Measurements from ENCODE around the gene QPCT. TPM values are rescaled to one million over a fixed set of nuclear protein-coding genes. Genes with fewer than 3 reads are reported as not detected.
"Not testable (repeated sequence)": the region's sequence is repeated elsewhere in the genome, so short reads cannot be mapped to it uniquely, and the experiment has no call there.

QPCT gene
- polyA plus RNA-seq (2013, experiment 1 of 2): 26.1 TPM
- polyA plus RNA-seq (2013, experiment 2 of 2): 24.8 TPM

DNA sequence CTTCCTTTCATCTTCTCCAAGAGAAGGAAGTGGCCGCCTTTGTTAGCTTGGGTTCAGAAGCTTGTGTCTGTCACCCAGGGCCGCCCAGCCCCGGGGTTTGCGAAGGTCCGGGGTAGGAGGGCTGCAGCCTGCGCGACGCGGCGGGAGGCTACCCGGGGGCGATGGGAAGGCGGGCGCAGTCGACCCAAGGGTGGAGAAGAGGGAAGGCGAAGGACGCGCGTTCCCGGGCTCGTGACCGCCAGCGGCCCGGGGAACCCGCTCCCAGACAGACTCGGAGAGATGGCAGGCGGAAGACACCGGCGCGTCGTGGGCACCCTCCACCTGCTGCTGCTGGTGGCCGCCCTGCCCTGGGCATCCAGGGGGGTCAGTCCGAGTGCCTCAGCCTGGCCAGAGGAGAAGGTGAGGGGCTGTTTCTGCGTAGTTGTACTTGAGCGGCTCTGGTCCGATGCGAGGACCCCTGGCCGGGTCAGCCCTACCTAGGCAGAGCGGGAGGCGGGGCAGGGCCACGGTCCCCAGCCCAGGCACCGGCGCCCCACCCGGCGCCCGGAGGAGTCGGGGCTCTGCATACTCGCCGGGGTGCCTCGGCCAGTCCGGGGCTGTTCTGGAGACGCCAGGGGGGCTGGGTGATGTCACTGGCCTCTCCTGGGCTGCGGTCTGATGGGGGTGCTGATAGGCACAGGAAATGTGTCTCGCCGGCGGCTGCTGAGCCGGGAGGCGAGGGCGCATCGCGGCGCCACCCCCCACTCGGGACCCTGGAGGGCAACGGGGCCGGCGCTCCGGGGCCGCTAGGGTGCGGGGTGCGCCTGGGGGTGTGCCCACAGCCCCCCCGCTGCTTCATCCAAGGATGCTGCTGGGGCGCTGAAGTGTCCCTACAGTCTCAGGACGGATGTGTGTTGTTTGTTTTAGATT is at the start of gene QPCT:
Gene QPCT, plus strand, starts transcription at position 178 of the 909 bp plus-strand sequence. Its CDS starts 102 bp downstream, at position 280.
- H3K4me3 ChIP-seq (ENCODE audit: low read length): peak within 1 kb of the TSS; percentile 3
- peak within 1 kb of the TSS; percentile 17 for H2BK5ac ChIP-seq (ENCODE audit: low read length)
- H3K56ac ChIP-seq (ENCODE audit: low read length): peak within 1 kb of the TSS; percentile 88
- H3K18ac ChIP-seq (ENCODE audit: low read length): peak within 1 kb of the TSS; percentile 51
- H2BK120ac ChIP-seq (ENCODE audit: low read depth, low read length): peak within 1 kb of the TSS; percentile 70
- H3K4me1 ChIP-seq (ENCODE audit: control insufficient read depth, low read depth, low read length): peaks cover 16% of the 10 kb centered on the region
- peak within 1 kb of the TSS; percentile 68 for H3K23ac ChIP-seq (ENCODE audit: low read length)
- H3K27me3 ChIP-seq (ENCODE audit: insufficient read depth, low read length, poor library complexity): no peaks in the 10 kb centered on the region
- peak within 1 kb of the TSS; percentile 98 for H3K4ac ChIP-seq (ENCODE audit: low read depth, low read length)
- H3K9ac ChIP-seq (ENCODE audit: low read length): peak within 1 kb of the TSS; percentile 63
- H3K79me1 ChIP-seq (ENCODE audit: low read length): no peaks in the 10 kb centered on the region
- peak; percentile 62 for DNase-seq
- peak within 1 kb of the TSS; percentile 0 for H2AK5ac ChIP-seq (ENCODE audit: low read length)
- H2BK15ac ChIP-seq (replicated peaks; ENCODE audit: low read depth): peak within 1 kb of the TSS; percentile 86
- H3K79me2 ChIP-seq (ENCODE audit: control insufficient read depth, insufficient read depth, low read length): no peaks in the 10 kb centered on the region
- peak within 1 kb of the TSS; percentile 18 for H4K5ac ChIP-seq (ENCODE audit: low read length)
- peak within 1 kb of the TSS; percentile 56 for H3K4me2 ChIP-seq (ENCODE audit: low read length)
- peak within 1 kb of the TSS; percentile 74 for H3K27ac ChIP-seq (ENCODE audit: low read depth, low read length)
- H3K36me3 ChIP-seq (ENCODE audit: control insufficient read depth, insufficient read depth, low read length): no peaks in the 10 kb centered on the region
- no CpG with 5 or more reads among the region's 73 CpGs for WGBS (ENCODE audit: extremely low coverage, insufficient coverage, low lambda C conversion rate)
- peak within 1 kb of the TSS; percentile 0 for H4K8ac ChIP-seq (ENCODE audit: low read depth, low read length)

DNA sequence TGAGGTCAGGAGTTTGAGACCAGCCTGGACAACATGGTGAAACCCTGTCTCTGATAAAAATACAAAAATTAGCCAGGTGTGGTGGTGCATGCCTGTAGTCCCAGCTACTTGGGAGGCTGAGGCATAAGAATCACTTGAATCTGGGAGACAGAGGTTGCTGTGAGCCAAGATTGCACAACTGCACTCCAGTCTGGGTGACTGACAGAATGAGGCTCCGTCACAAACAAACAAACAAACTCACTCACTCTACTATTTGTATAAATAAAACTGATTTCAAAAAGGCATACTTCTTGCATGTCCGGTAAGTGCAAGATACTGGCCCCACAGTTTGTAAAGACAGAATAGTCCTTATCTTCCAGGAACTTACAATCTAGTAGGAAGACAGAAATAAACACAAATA is 49.6 kb upstream of the QPCT start:
- H2AK5ac ChIP-seq (ENCODE audit: low read length); H3K9ac ChIP-seq (ENCODE audit: low read length); H2BK15ac ChIP-seq (replicated peaks; ENCODE audit: low read depth); H3K56ac ChIP-seq (ENCODE audit: low read length); H3K4ac ChIP-seq (ENCODE audit: low read depth, low read length); H3K4me1 ChIP-seq (ENCODE audit: control insufficient read depth, low read depth, low read length); H3K18ac ChIP-seq (ENCODE audit: low read length); H4K5ac ChIP-seq (ENCODE audit: low read length); H3K23ac ChIP-seq (ENCODE audit: low read length); H3K79me1 ChIP-seq (ENCODE audit: low read length); H3K27me3 ChIP-seq (ENCODE audit: insufficient read depth, low read length, poor library complexity); H3K36me3 ChIP-seq (ENCODE audit: control insufficient read depth, insufficient read depth, low read length); H3K4me2 ChIP-seq (ENCODE audit: low read length); H3K27ac ChIP-seq (ENCODE audit: low read depth, low read length); H2BK120ac ChIP-seq (ENCODE audit: low read depth, low read length); H2BK5ac ChIP-seq (ENCODE audit: low read length); H4K8ac ChIP-seq (ENCODE audit: low read depth, low read length); DNase-seq; H3K4me3 ChIP-seq (ENCODE audit: low read length): not testable (repeated sequence)
- peaks cover 39% of the 10 kb centered on the region for H3K79me2 ChIP-seq (ENCODE audit: control insufficient read depth, insufficient read depth, low read length)
- WGBS (ENCODE audit: extremely low coverage, insufficient coverage, low lambda C conversion rate): no CpG with 5 or more reads among the region's 2 CpGs

DNA sequence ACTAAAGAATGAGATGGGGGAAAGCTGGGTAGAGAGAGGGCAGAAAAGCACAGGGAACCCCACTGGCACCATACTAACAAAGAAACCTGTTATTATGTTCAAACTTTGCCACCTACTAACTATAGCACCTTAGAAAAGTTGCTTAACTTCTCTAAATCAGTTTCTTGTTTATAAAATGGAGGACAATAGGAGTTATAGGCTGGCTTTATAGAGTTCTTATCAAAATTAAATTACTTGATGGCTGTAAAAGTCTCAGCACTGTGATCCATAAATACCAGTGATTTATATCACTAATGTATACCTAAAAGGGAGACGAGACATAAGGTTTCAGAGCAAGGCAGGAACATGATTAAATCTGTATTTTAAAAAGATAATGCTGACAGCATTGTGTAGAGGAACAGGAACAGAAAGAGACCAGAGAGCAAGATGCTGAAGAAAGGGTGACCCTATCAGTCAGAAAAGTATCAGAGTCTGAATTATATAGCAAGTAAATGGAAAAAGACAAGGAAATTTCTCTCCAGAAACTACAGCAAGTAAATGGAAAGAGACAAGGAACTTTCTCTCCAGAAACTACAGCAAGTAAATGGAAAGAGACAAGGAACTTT is 48.9 kb upstream of the QPCT start:
- H4K5ac ChIP-seq (ENCODE audit: low read length): no peak overlapping the region
- no peak overlapping the region for H3K4ac ChIP-seq (ENCODE audit: low read depth, low read length)
- peaks cover 8% of the 10 kb centered on the region for H3K79me1 ChIP-seq (ENCODE audit: low read length)
- H2BK120ac ChIP-seq (ENCODE audit: low read depth, low read length): no peak overlapping the region
- no peak overlapping the region for H3K56ac ChIP-seq (ENCODE audit: low read length)
- H2BK15ac ChIP-seq (replicated peaks; ENCODE audit: low read depth): no peak overlapping the region
- no peak overlapping the region for H2BK5ac ChIP-seq (ENCODE audit: low read length)
- no peak overlapping the region for H3K4me3 ChIP-seq (ENCODE audit: low read length)
- no peak overlapping the region for H3K27ac ChIP-seq (ENCODE audit: low read depth, low read length)
- DNase-seq: no peak
- H3K4me2 ChIP-seq (ENCODE audit: low read length): no peak overlapping the region
- no peaks in the 10 kb centered on the region for H3K4me1 ChIP-seq (ENCODE audit: control insufficient read depth, low read depth, low read length)
- no CpG with 5 or more reads among the region's 1 CpG for WGBS (ENCODE audit: extremely low coverage, insufficient coverage, low lambda C conversion rate)
- H3K18ac ChIP-seq (ENCODE audit: low read length): no peak overlapping the region
- H3K9ac ChIP-seq (ENCODE audit: low read length): no peak overlapping the region
- no peak overlapping the region for H2AK5ac ChIP-seq (ENCODE audit: low read length)
- no peaks in the 10 kb centered on the region for H3K27me3 ChIP-seq (ENCODE audit: insufficient read depth, low read length, poor library complexity)
- H3K79me2 ChIP-seq (ENCODE audit: control insufficient read depth, insufficient read depth, low read length): peaks cover 43% of the 10 kb centered on the region
- H4K8ac ChIP-seq (ENCODE audit: low read depth, low read length): no peak overlapping the region
- no peak overlapping the region for H3K23ac ChIP-seq (ENCODE audit: low read length)
- H3K36me3 ChIP-seq (ENCODE audit: control insufficient read depth, insufficient read depth, low read length): no peaks in the 10 kb centered on the region

DNA sequence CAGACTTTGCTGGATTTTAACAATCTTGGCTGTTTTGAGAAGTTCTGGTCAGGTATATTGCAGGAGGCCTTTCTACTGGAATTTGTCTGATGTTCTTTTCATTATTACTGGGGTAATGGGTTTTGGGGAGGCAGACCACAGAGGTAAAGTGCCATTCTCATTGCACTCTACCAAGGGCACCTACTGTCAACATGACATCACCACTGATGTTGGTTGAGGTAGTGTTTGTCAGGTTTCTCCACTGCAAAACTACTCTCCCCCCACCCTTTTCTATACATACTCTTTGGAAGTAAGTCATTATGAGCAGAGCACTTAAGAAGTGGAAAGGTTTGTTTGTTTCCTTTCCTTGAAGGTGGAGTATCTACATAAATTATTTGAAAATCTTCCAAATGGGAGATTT is 46.8 kb upstream of the QPCT start:
- H3K9ac ChIP-seq (ENCODE audit: low read length): no peak overlapping the region
- H4K8ac ChIP-seq (ENCODE audit: low read depth, low read length): no peak overlapping the region
- no peak overlapping the region for H3K4ac ChIP-seq (ENCODE audit: low read depth, low read length)
- peaks cover 8% of the 10 kb centered on the region for H3K79me1 ChIP-seq (ENCODE audit: low read length)
- no peaks in the 10 kb centered on the region for H3K27me3 ChIP-seq (ENCODE audit: insufficient read depth, low read length, poor library complexity)
- H4K5ac ChIP-seq (ENCODE audit: low read length): no peak overlapping the region
- H3K56ac ChIP-seq (ENCODE audit: low read length): no peak overlapping the region
- no peak overlapping the region for H2BK5ac ChIP-seq (ENCODE audit: low read length)
- peaks cover 6% of the 10 kb centered on the region for H3K4me1 ChIP-seq (ENCODE audit: control insufficient read depth, low read depth, low read length)
- H2BK15ac ChIP-seq (replicated peaks; ENCODE audit: low read depth): no peak overlapping the region
- H3K79me2 ChIP-seq (ENCODE audit: control insufficient read depth, insufficient read depth, low read length): peaks cover 54% of the 10 kb centered on the region
- DNase-seq: no peak
- H3K18ac ChIP-seq (ENCODE audit: low read length): no peak overlapping the region
- no peak overlapping the region for H3K27ac ChIP-seq (ENCODE audit: low read depth, low read length)
- no peak overlapping the region for H3K4me3 ChIP-seq (ENCODE audit: low read length)
- no peak overlapping the region for H2AK5ac ChIP-seq (ENCODE audit: low read length)
- H3K4me2 ChIP-seq (ENCODE audit: low read length): no peak overlapping the region
- no peaks in the 10 kb centered on the region for H3K36me3 ChIP-seq (ENCODE audit: control insufficient read depth, insufficient read depth, low read length)
- no peak overlapping the region for H2BK120ac ChIP-seq (ENCODE audit: low read depth, low read length)
- no peak overlapping the region for H3K23ac ChIP-seq (ENCODE audit: low read length)

DNA sequence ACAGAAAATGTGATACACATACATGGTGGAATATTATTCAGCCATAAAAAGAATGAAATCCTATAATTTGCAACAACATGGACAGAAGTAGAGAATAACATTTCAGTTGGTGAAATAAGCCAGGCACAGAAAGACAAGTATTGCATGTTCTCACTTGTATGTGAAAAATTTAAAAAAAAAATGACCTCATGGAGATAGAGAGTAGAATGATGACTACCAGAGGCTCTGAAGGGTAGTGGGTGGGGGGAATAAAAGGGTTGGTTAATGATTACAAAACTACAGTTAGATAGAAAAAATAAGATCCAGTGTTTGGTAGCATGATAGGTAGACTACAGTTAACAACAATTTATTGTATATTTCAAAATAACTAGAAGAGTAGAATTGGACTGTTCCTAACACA is 44.3 kb upstream of the QPCT start:
- no peak overlapping the region for H3K9ac ChIP-seq (ENCODE audit: low read length)
- H3K4me2 ChIP-seq (ENCODE audit: low read length): no peak overlapping the region
- H3K4me3 ChIP-seq (ENCODE audit: low read length): no peak overlapping the region
- no peak overlapping the region for H3K56ac ChIP-seq (ENCODE audit: low read length)
- DNase-seq: no peak
- no peak overlapping the region for H3K27ac ChIP-seq (ENCODE audit: low read depth, low read length)
- H3K79me1 ChIP-seq (ENCODE audit: low read length): peaks cover 8% of the 10 kb centered on the region
- peaks cover 62% of the 10 kb centered on the region for H3K79me2 ChIP-seq (ENCODE audit: control insufficient read depth, insufficient read depth, low read length)
- H4K5ac ChIP-seq (ENCODE audit: low read length): no peak overlapping the region
- H2BK120ac ChIP-seq (ENCODE audit: low read depth, low read length): no peak overlapping the region
- H3K4me1 ChIP-seq (ENCODE audit: control insufficient read depth, low read depth, low read length): peaks cover 8% of the 10 kb centered on the region
- no peak overlapping the region for H2AK5ac ChIP-seq (ENCODE audit: low read length)
- H4K8ac ChIP-seq (ENCODE audit: low read depth, low read length): no peak overlapping the region
- H3K23ac ChIP-seq (ENCODE audit: low read length): no peak overlapping the region
- H2BK5ac ChIP-seq (ENCODE audit: low read length): no peak overlapping the region
- H3K4ac ChIP-seq (ENCODE audit: low read depth, low read length): no peak overlapping the region
- H2BK15ac ChIP-seq (replicated peaks; ENCODE audit: low read depth): no peak overlapping the region
- H3K18ac ChIP-seq (ENCODE audit: low read length): no peak overlapping the region
- no peaks in the 10 kb centered on the region for H3K27me3 ChIP-seq (ENCODE audit: insufficient read depth, low read length, poor library complexity)
- H3K36me3 ChIP-seq (ENCODE audit: control insufficient read depth, insufficient read depth, low read length): no peaks in the 10 kb centered on the region
